ENCODE results near the gene FBXL5. TPM values are rescaled to one million over a fixed set of nuclear protein-coding genes. Genes with fewer than 3 reads are reported as not detected.
"Not testable (repeated sequence)": the region's sequence is repeated elsewhere in the genome, so short reads cannot be mapped to it uniquely, and the experiment has no call there.

Gene FBXL5
- total RNA-seq, 4 donors from 2014 or later = 130 to 213 (median 188) TPM

DNA sequence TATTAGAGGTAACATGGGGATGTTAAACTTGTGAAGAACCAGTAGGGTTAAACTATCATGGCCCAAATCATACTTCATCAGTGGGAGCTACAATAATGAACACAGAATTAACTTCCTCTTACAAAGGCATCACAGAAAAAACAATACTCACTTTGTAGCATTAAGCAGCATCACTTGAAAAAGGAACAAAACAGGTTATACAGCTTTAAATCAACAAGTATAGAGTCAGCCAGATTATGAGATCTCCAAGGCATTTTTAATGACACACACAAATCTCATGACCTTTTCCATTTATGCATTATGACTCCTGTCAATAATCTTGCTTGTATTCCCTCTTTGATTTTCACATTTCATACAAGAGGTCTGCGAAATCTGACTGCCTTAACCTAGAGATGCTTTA is 18.3 kb downstream of the FBXL5 start:
- DNase-seq (ENCODE audit: low spot score) (no peak), ATAC-seq (ENCODE audit: low FRiP score) (no peak)
- TF ChIP-seq, protein P1, sequence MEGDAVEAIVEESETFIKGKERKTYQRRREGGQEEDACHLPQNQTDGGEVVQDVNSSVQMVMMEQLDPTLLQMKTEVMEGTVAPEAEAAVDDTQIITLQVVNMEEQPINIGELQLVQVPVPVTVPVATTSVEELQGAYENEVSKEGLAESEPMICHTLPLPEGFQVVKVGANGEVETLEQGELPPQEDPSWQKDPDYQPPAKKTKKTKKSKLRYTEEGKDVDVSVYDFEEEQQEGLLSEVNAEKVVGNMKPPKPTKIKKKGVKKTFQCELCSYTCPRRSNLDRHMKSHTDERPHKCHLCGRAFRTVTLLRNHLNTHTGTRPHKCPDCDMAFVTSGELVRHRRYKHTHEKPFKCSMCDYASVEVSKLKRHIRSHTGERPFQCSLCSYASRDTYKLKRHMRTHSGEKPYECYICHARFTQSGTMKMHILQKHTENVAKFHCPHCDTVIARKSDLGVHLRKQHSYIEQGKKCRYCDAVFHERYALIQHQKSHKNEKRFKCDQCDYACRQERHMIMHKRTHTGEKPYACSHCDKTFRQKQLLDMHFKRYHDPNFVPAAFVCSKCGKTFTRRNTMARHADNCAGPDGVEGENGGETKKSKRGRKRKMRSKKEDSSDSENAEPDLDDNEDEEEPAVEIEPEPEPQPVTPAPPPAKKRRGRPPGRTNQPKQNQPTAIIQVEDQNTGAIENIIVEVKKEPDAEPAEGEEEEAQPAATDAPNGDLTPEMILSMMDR (IDR thresholded peaks at IDR 0.05) = no peak

DNA sequence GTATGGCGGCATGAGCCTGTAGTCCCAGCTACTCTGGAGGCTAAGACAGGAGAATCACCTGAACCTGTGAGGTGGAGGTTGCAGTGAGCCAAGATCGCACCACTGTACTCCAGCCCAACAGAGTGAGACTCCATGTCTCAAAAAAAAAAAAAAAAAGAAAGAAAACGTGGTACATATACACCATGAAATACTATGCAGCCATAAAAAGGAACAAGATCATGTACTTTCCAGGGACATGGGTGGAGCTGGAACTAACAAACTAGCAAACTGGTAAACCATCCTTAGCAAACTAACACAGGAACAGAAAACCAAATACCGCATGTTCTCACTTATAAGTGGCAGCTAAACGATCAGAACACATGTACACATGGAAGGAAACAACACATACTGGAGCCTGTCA is 37.8 kb downstream of the FBXL5 start:
- ATAC-seq (ENCODE audit: low FRiP score); DNase-seq (ENCODE audit: low spot score): not testable (repeated sequence)

- not testable (repeated sequence) for DNase-seq (ENCODE audit: low spot score); ATAC-seq (ENCODE audit: low FRiP score)
These were observed 40.3 kb downstream of the FBXL5 start for GRCh38 chr4:15614891-15615290.

DNA sequence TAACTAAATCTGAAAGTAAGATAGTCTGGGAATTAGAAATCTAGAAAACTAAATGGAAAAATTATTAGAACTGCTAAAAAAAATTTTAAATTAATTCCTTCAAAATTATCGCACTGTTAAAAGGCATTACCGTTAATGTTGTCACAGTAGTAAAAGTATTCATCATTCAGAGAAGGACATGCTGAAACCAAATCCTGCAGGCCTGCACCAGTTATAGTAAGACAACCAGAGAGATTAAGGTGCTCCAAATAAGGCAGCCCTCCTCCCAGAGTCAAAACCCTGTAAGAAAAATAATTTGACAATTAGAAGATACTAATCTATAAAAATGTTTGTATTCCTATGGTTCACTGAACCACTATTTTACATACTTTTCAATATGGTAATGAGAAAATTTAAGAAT is 43.0 kb downstream of the FBXL5 start:
- no peak for DNase-seq (ENCODE audit: low spot score)
- TF ChIP-seq, protein P1 (IDR thresholded peaks at IDR 0.05) = no peak
- ATAC-seq (ENCODE audit: low FRiP score) = no peak

DNA sequence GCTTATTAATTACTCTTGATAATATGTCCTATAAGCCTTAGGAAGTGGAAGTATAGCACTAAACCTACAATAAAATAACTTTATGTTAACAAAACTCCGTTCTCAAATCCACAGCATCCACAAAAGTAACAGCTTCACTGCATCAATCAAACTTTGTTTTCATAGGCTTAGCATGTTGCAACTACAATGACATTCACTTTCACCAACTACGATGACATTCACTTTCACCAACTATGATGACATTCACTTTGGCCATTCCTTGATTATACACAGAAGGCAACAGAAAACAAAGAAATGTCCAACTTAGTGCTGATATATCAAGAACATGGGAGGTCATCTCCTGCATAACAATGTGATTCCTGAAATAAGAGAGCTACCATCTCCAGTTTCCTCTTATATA is 44.3 kb downstream of the FBXL5 start:
- DNase-seq (ENCODE audit: low spot score) = no peak
- ATAC-seq (ENCODE audit: low FRiP score) = no peak
- TF ChIP-seq, protein P1 (IDR thresholded peaks at IDR 0.05) = no peak

DNA sequence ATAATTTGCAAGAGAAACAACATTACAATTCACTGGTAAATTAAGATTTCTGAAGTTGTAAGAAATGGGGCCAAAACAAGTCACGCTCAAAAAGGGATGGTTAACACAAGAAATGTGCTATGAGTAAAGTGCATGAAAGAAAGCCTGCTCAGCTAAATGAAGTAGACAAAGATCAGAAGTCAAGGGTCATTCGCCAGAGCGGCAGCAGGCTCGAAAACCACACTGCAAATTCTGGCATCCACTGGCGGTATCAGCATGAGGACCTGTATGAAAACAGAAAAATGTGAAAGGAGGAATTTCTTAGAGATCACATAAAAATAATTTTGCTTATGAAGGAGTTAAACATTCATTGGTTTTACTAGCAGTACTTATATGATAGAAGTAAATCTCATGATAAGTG is 49.6 kb downstream of the FBXL5 start:
- DNase-seq (ENCODE audit: low spot score) (no peak), ATAC-seq (ENCODE audit: low FRiP score) (no peak)
- TF ChIP-seq, protein P1 (IDR thresholded peaks at IDR 0.05) = no peak

DNA sequence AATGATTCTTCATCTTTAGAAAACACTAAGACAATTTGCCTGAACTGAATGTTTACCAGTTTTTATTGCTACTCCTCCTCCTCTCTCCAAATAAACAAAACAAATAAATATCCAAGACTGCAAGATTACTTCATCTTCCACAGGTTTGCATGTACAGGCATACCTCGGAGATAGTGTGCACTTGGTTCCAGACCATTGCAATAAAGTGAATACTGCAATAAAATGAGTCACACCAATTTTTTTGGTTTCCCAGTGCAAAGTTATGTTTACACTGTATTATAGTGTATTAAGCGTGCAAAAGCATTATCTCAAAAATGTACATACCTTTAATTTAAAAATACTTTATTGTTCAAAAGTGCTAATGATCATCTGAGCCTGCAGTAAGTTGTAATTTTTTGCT is 53.3 kb downstream of the FBXL5 start:
- DNase-seq (ENCODE audit: low spot score) = no peak
- TF ChIP-seq, protein P1 (IDR thresholded peaks at IDR 0.05) = no peak
- ATAC-seq (ENCODE audit: low FRiP score) = no peak

GRCh38 chr4:15600176-15600575 is 55.0 kb downstream of the FBXL5 start:
- no peak for DNase-seq (ENCODE audit: low spot score)
- TF ChIP-seq, protein P1 (IDR thresholded peaks at IDR 0.05) = no peak
- ATAC-seq (ENCODE audit: low FRiP score) = no peak
